PC-3 (cell line): ENCODE data around the gene AGAP1. TPM values are rescaled to one million over a fixed set of nuclear protein-coding genes. Genes with fewer than 3 reads are reported as not detected.

Experiments
- ATAC-seq: fragments of 200-7000 bp; cut with Tn5 transposase; 2 replicates; pipeline ENCODE4 v1.9.1; 2020; ENCODE audit warnings: mild to moderate bottlenecking, moderate library complexity
- BruUV-seq: library from RNA; stranded (reverse); fragments of 400-500 nt; replicated peaks from 2 replicates; lab custom pipeline; 2021; lab: Mats Ljungman, UMichigan
- CTCF ChIA-PET: fragments of 300-600 bp; sonication (Branson Sonifier 250); formaldehyde crosslinking; loops from one replicate; lab custom pipeline; 2022; ENCODE audit warnings: antibody characterized with exemption; lab: Charles Lee
- POLR2A ChIA-PET: fragments of 300-600 bp; sonication (Branson Sonifier 250); formaldehyde crosslinking; loops from one replicate; lab custom pipeline; 2022; ENCODE audit warnings: antibody characterized with exemption; ENCODE audit not compliant: unreplicated experiment; lab: Charles Lee
- DNase-seq: peaks from one replicate; pipeline ENCODE4 v3.0.0-alpha.2; 2015
- H2AFZ ChIP-seq: fragments of 300-600 bp; sonication (generic); 2 replicates; pipeline ENCODE4 v1.6.0; 2016; ENCODE audit warnings: antibody characterized with exemption, low read length
- H3F3A ChIP-seq: fragments of 300-600 bp; sonication (generic); one replicate; pipeline ENCODE4 v1.6.0; 2017; ENCODE audit warnings: antibody characterized with exemption, low read length, control low read depth, mild to moderate bottlenecking; ENCODE audit not compliant: unreplicated experiment
- H3K27ac ChIP-seq: fragments of 300-600 bp; sonication (generic); 2 replicates; pipeline ENCODE4 v1.5.1; 2016; ENCODE audit warnings: mild to moderate bottlenecking, low read length
- H3K27me3 ChIP-seq: fragments of 300-600 bp; sonication (generic); 2 replicates; pipeline ENCODE4 v1.6.1; 2016; ENCODE audit warnings: low read length, mixed read lengths
- H3K36me3 ChIP-seq: fragments of 300-600 bp; sonication (generic); 2 replicates; pipeline ENCODE4 v1.6.1; 2016; ENCODE audit warnings: low read depth, mixed run types, low read length, mixed read lengths
- H3K4me1 ChIP-seq: fragments of 300-600 bp; sonication (generic); 2 replicates; pipeline ENCODE4 v1.5.1; 2016; ENCODE audit warnings: low read length; ENCODE audit not compliant: insufficient read depth
- H3K4me2 ChIP-seq: fragments of 300-600 bp; sonication (generic); 2 replicates; pipeline ENCODE4 v1.6.0; 2016; ENCODE audit warnings: low read length
- H3K4me3 ChIP-seq: fragments of 300-600 bp; sonication (generic); 2 replicates; pipeline ENCODE4 v1.5.1; 2016; ENCODE audit warnings: mild to moderate bottlenecking, low read length, mixed read lengths
- H3K79me2 ChIP-seq: fragments of 300-600 bp; sonication (generic); 2 replicates; pipeline ENCODE4 v1.6.1; 2017; ENCODE audit warnings: low read length, mixed read lengths
- H3K9ac ChIP-seq: fragments of 300-600 bp; sonication (generic); 2 replicates; pipeline ENCODE4 v1.6.0; 2016; ENCODE audit warnings: mild to moderate bottlenecking, low read length
- H3K9me2 ChIP-seq: fragments of 300-600 bp; sonication (generic); replicated peaks from 2 replicates; pipeline ENCODE4 v1.6.1; 2016; ENCODE audit warnings: mixed run types, low read length, mixed read lengths
- H3K9me3 ChIP-seq: fragments of 300-600 bp; sonication (generic); 2 replicates; pipeline ENCODE4 v1.6.1; 2016; ENCODE audit warnings: low read length, mixed read lengths
- H4K20me1 ChIP-seq: fragments of 300-600 bp; sonication (generic); 2 replicates; pipeline ENCODE4 v1.6.1; 2016; ENCODE audit warnings: low read length, mixed read lengths
- CTCF ChIP-seq: fragments of 300-600 bp; sonication (generic); conservative IDR thresholded peaks from 2 replicates; pipeline ENCODE4 v1.5.1; 2017; ENCODE audit warnings: antibody characterized with exemption, low read depth, mild to moderate bottlenecking, low read length
- EZH2 ChIP-seq: fragments of 300-600 bp; sonication (generic); IDR thresholded peaks from one replicate; pipeline ENCODE4 v1.6.1; 2017; ENCODE audit warnings: antibody characterized with exemption, mild to moderate bottlenecking, low read length; ENCODE audit not compliant: unreplicated experiment
- EZH2phosphoT487 ChIP-seq: fragments of 300-600 bp; sonication (generic); IDR thresholded peaks from 2 replicates; pipeline ENCODE4 v1.6.1; 2018; ENCODE audit warnings: mild to moderate bottlenecking, antibody characterized with exemption, low read length, borderline replicate concordance
- intact Hi-C: fragments of 100-400 bp; cut with micrococcal nuclease; formaldehyde crosslinking; loops from 2 replicates; pipeline ENCODE4 v1.9.0; 2023
- total RNA-seq: library from RNA; depleted of rRNA; stranded (reverse); fragments of >200 nt; gene quantifications from 2 replicates; pipeline ENCODE4 v1.2.3, GENCODE V29; 2014

The AGAP1 gene
- total RNA-seq, 1 experiment from 2014 or later = 31.0 TPM

DNA sequence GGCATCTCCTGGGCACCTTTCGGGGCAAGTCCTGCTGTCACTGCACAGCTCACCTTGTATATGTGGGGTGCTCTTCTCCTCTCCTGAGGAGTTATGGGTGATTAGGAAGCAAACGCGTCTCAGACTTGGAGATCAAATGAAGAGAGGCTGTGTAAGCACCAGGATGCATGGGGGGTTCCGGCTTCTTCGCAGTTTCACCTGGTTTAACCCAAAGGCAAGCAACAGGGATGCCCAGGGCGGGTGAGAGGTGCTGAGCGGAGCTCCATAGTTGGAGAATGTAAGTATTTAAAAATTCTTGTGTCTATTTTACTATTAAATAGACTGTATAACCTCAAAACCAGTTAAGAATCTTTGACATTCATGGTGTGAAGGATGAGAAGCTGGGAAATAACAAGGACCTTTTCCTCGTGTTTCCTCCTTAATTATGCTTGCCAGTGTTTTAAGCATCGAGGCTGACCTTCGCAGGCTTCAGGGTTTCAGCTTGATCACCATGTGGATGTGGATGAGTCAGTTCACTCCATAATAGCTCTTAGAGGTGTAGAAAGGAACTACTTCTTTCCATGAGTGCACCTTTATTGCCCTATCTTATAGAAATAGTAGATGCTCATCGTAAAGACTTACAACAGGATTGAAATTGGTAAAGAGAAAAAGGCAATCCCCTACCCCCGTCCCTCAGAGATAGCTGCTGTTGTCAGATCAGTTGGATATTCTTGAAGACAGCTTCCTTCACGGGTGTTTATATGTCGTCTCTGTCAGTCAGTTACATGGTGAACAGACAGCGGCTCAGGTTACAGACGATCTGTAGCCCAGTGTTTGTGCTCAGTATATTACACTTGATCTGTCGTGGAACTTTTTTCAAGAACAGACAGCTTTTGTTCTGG is 201.1 kb downstream of the AGAP1 start:
- BruUV-seq = no TSS peak
- no peaks in the 10 kb centered on the region for H3K9me3 ChIP-seq
- H3K9ac ChIP-seq = no peak overlapping the region
- no peak overlapping the region for H3K4me3 ChIP-seq
- H3K4me1 ChIP-seq = no peaks in the 10 kb centered on the region
- TF ChIP-seq EZH2phosphoT487 (no peak), EZH2 (no peak), CTCF (no peak)
- no peak for DNase-seq
- H3F3A ChIP-seq = no peaks in the 10 kb centered on the region
- H4K20me1 ChIP-seq = peaks cover 7% of the 10 kb centered on the region; the same call in 1 of the 2 replicates
- ATAC-seq = peak; percentile 29; the same call in 1 of the 2 replicates
- CTCF ChIA-PET = no interaction called here
- H3K9me2 ChIP-seq = no peaks in the 10 kb centered on the region
- H3K27ac ChIP-seq = no peak overlapping the region
- POLR2A ChIA-PET = interaction anchor here (0.7 kb wide), 1 partner anchor 15 kb away, joined by 4 read pairs; no protein-coding TSS in a partner anchor
- H2AFZ ChIP-seq = no peak overlapping the region
- peaks cover 97% of the 10 kb centered on the region for H3K79me2 ChIP-seq
- intact Hi-C loops = no loop called here
- H3K4me2 ChIP-seq = no peak overlapping the region
- H3K27me3 ChIP-seq = no peaks in the 10 kb centered on the region
- no peaks in the 10 kb centered on the region for H3K36me3 ChIP-seq

DNA sequence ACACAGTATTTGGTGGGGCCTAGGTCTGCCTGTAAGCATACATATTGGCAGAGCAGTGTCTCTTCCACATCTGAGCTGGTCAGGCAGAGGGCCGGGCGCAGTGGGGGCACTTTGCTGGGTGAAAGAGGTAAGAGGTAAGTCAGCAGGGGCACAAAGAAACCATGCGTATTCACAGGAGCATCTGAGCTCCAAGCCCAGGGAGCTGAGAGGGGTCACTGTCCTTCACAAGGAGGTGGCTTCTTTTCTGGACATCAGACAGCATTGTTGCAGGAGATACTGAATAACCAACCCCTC is 201.7 kb downstream of the AGAP1 start:
- no peaks in the 10 kb centered on the region for H3K27me3 ChIP-seq
- no peaks in the 10 kb centered on the region for H3K4me1 ChIP-seq
- H2AFZ ChIP-seq = no peak overlapping the region
- no peak for DNase-seq
- H3K27ac ChIP-seq = no peak overlapping the region
- no peak overlapping the region for H3K9ac ChIP-seq
- no TSS peak for BruUV-seq
- TF ChIP-seq CTCF = no peak
- TF ChIP-seq EZH2phosphoT487 = no peak
- TF ChIP-seq EZH2 = no peak
- no peaks in the 10 kb centered on the region for H3F3A ChIP-seq
- ChIA-PET POLR2A (interaction anchor here (0.7 kb wide), 1 partner anchor 15 kb away, joined by 4 read pairs; no protein-coding TSS in a partner anchor), CTCF (no interaction called here)
- H3K79me2 ChIP-seq = peaks cover 97% of the 10 kb centered on the region
- no peaks in the 10 kb centered on the region for H3K9me2 ChIP-seq
- no peaks in the 10 kb centered on the region for H3K36me3 ChIP-seq
- intact Hi-C loops = no loop called here
- ATAC-seq = no peak
- no peak overlapping the region for H3K4me2 ChIP-seq
- H4K20me1 ChIP-seq = peaks cover 7% of the 10 kb centered on the region; the same call in 1 of the 2 replicates
- no peak overlapping the region for H3K4me3 ChIP-seq
- no peaks in the 10 kb centered on the region for H3K9me3 ChIP-seq

GRCh38 chr2:235697041-235697440 is 203.2 kb downstream of the AGAP1 start:
- POLR2A ChIA-PET = no interaction called here
- BruUV-seq = no TSS peak
- H3K4me1 ChIP-seq = peaks cover 5% of the 10 kb centered on the region

More at GRCh38 chr2:235697041-235697440, 203.2 kb downstream of the AGAP1 start:
- Histone ChIP-seq H4K20me1 (0 out of 2 replicates have a peak, but pooled peaks cover 7% of the 10 kb centered on the region), H3K9me3 (no peaks in the 10 kb centered on the region), H2AFZ (no peak overlapping the region), H3K4me2 (no peak overlapping the region), H3K27me3 (no peaks in the 10 kb centered on the region), H3K36me3 (no peaks in the 10 kb centered on the region), H3K27ac (no peak overlapping the region), H3K9ac (no peak overlapping the region), H3K4me3 (no peak overlapping the region), H3K79me2 (peaks cover 94% of the 10 kb centered on the region), H3F3A (no peaks in the 10 kb centered on the region), H3K9me2 (no peaks in the 10 kb centered on the region)
- no peak for ATAC-seq
- CTCF ChIA-PET = no interaction called here
- intact Hi-C loops = no loop called here
- TF ChIP-seq CTCF (no peak), EZH2 (no peak), EZH2phosphoT487 (no peak)
- no peak for DNase-seq
